Cerebellar cortex (tissue), 1 donor: Measurements from ENCODE around the gene SCN2A.

ENCODE experiments used
- DNase-seq: peaks from one replicate; pipeline ENCODE4 v3.0.0-alpha.2; 2015; ENCODE audit warnings: low spot score

Gene SCN2A

DNA sequence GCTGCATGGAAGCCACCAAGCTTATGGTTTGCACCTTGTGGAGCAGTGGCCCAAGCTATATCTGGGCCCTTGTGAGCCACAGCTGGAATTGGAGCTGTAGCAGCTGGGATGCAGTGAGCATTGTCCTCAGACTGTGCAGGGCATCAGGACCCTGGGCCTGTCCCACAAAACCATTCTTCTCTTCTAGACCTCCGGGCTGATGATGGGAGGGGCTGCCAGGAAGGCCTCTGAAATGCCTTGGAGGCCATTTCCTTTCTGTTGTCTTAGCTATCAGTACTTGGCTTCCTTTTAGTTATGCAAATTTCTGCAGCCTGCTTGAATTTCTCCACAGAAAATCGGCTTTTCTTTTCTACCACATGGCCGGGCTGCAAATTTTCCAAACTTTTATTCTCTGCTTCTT lies 183.9 kb downstream of the SCN2A start:
- no peak for DNase-seq

DNA sequence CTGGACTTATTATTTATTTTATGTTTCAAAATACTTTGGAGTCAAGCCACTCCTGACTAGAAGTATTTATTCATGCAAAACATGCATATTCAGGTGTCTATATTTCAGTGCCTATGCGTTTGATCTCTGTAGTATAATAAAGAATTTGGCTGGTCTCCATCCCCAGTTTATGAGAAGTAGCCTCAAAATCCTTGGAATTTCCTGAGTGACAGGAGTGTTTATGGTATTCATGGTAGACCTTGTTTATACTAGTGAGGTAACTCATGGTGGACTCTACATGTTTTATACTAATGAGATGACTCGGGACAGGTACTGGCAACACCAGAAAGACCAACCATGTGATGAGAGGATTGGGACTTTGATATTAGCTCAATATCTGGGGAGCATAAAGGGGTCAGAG lies 186.3 kb downstream of the SCN2A start:
- no peak for DNase-seq

DNA sequence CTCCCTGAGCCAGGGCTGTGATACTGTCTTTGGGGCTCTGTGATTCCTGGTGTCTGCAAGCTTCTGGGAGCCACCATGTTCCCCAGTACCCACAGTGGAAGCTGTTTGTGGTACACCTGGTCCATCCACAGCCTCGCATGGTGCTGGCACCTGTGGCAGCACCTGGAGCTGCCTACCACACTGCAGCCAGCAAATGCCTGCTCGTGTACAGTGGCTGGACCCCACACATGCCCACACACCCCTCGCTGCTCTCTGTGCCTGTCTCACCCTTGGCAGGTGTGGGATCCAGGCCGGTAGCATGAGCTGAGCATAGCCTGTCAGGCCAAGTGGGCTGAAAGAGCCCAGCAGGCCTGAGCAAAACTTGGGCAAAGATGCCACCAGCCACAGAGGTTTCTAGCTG lies 188.5 kb downstream of the SCN2A start:
- no peak for DNase-seq

DNA sequence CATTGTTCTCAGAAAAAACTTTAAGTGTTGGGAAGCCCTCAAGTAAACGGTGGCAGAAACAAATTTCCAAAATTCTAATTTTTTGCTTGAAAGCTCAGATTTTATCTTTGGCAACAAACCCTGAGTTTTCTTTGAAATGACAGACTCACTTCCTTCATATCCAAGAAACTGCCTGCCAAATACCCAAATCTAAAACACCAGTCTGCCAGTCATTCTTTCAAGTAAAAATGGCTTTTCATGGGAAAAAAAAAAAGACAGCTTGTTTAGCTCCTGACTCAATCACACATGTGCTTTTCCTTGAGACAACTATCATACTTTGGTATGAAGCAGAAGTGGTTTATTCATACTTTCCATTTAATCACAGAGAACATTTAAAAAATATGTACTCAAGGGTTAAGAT lies 189.7 kb downstream of the SCN2A start:
- DNase-seq: no peak

DNA sequence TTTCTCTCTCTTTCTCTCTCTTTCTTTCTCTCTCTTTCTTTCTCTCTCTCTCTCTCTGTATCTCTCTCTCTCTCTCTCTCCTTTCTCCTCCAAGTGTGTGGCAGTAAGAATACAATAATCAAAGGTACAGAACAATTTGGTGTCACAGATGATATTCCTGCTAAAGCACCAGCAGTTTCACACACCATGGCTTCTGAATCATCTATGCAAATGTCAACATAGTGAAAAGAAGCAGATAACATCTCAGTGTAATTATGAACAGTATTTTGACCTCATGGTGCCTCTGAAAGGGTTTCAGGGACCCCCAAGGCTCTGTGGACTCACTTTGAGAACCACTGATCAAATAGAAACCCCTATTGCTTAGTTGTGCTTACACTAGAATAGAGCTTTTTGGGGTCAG lies 191.8 kb downstream of the SCN2A start:
- DNase-seq: no peak

DNA sequence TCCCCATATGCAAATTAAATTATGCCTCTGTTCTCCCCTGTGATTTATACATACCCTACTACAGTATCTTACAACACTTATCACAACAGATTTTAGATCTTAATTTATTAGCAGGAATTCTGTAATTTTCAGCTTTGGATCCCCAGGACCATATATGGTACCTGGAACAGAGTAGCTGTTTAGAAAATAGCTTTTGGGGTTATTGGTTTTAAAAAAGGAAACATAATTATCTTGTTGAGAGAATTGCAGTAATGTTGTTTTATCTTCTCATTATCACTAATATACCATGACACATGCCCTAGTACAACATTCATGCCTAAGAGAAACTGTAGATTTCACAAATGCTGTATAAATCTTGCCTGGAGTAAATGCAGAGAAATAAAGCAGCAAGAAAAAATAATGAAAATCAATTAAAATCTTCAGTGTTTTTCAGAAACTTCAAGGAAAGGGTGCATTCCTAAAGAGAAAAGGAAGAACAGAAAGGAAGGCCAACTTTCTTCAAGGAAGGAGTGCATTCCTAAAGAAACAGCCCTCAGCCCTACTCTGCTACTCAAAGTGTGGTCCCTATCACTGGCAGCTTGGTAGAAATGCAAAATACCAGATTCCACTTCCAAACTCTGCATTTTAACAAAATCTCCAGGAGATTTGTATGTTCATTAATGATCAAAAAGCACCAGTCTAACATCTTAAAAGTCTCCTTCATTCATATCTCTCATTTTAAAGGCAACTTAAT lies 193.2 kb downstream of the SCN2A start:
- no peak for DNase-seq

DNA sequence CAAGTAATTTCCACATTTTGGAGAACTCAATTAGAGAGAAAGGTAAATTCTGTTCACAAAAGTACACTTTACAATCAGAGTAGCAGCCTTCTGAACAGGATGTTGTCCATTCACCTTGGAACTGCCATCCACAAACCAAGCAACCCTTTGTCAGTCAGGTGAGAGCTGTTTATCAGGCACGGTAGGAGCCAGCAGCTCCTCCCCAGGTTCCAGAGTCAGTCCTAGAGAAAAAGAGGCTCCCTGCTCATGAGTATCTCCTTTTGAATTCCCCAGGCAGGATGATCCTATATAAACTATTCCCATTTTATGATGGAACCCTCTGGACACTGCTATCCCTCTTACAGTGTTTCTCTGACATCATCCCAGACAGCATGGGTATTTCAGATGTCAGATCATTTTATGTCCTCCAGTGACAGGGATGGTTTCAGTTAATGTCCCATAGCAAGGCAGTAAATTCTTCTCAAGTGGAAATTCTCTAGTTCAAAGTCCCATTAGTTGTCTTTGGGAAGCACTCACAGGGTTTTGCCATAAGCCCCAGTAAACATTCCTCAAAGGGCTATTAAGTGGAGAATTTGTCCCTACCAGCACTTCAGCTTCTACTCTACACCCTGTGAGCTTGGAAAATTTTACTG lies 195.8 kb downstream of the SCN2A start:
- no peak for DNase-seq

DNA sequence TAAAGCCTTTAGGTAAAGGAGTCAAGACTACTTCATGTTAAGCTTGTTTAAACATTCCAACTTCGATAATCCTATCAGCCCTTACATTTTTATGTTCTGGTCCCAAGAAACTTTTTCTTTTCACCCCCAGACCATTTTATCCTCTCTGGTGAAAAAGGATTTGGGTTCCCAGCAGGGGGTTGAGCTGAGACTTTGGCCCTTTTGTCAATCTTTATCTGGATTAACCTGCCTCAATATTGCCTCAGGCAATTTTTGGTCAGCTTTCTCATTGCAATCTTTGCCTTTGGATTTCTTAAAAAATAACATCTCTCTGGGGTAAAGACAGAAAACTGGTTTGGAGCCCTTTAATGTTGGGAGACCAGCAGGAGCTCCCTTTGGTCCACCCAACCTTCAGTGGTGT lies 196.4 kb downstream of the SCN2A start:
- DNase-seq: no peak

DNA sequence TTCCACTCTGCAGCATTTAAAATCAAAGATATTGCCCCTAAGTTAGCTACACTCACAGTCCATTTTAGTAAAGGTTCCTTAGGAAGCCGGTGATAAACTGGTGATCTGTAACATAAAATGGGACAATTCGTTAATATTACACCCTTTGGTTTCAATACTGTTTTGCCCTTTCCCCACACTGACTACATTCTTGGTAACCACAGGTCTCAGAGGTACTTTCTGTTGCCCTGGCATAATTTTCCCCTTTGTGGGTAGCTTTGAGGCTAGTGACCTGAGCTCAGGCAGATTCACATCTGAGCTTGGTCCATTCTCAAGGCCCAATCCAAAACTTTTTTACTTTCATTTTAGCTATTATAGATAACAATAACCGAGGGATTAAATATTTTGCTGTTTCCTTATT lies 197.3 kb downstream of the SCN2A start:
- no peak for DNase-seq

DNA sequence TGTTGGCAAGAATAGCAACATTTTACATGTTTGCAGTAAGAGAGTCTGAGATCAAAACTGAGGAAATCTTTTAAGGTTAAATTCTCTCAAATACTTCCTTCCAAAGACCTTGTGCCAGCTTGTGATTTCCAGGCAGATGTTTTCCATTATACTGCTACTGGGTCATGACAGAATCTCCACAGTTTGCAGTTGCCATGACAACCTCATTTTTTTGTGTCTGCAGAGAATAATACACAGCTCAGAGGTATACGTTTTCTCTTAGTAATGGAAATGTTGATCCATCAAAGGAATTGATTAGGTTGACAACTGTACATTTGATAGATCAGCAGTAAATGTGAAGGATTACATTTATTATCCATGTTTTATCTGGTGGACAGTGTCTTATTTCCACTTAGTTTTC lies 201.2 kb downstream of the SCN2A start:
- DNase-seq: no peak
